PC-9 (cell line): Measurements from ENCODE around the gene FICD.

Experiments used
- EZH2 ChIP-seq: fragments of 200-600 bp; sonication (generic); IDR thresholded peaks from 2 replicates; pipeline ENCODE4 v1.8.0; 2017; ENCODE audit warnings: antibody characterized with exemption, low read depth
- TF ChIP-seq, protein P1 (sequence below): fragments of 200-600 bp; sonication (generic); conservative IDR thresholded peaks from 2 replicates; pipeline ENCODE4 v1.6.1; 2017; ENCODE audit warnings: mixed run types, antibody characterized with exemption, mild to moderate bottlenecking, moderate library complexity

GRCh38 chr12:108530161-108530560 is 15.1 kb downstream of the FICD start:
- TF ChIP-seq, protein P1, sequence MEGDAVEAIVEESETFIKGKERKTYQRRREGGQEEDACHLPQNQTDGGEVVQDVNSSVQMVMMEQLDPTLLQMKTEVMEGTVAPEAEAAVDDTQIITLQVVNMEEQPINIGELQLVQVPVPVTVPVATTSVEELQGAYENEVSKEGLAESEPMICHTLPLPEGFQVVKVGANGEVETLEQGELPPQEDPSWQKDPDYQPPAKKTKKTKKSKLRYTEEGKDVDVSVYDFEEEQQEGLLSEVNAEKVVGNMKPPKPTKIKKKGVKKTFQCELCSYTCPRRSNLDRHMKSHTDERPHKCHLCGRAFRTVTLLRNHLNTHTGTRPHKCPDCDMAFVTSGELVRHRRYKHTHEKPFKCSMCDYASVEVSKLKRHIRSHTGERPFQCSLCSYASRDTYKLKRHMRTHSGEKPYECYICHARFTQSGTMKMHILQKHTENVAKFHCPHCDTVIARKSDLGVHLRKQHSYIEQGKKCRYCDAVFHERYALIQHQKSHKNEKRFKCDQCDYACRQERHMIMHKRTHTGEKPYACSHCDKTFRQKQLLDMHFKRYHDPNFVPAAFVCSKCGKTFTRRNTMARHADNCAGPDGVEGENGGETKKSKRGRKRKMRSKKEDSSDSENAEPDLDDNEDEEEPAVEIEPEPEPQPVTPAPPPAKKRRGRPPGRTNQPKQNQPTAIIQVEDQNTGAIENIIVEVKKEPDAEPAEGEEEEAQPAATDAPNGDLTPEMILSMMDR = no peak
- TF ChIP-seq EZH2 = no peak
